Activated CD8-positive, alpha-beta memory T cell treated with anti-CD3 and anti-CD28 coated beads, Interleukin-2, amount 50 U/mL, for 24 hours (primary cell): ENCODE results near the gene SIVA1.
"Not testable (repeated sequence)": the region's sequence is repeated elsewhere in the genome, so short reads cannot be mapped to it uniquely, and the experiment has no call there.

Source experiments
- DNase-seq: peaks from one replicate; pipeline ENCODE4 v3.0.0-alpha.2; 2020; ENCODE audit errors: extremely low read depth

The SIVA1 gene

DNA sequence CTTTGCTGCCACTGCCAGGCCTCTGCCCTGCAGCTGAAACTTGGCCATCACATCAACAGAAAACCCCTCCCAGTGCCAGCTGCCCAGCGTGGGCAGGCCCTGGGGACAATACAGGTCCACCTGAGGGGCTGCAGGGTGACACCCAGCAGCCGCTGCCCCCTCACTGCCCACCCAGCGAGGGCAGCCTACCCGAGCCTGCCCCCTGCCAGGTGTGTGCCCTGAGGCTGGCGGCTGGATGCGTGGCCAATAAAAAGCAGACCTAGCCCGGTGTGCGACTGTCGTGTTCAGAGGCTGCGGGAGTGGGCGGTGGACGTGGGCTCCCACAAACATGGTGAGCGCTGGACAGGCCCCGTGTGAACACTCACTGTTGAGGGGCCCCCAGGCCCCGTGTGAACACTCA lies 33.6 kb upstream of the SIVA1 start:
- no peak for DNase-seq

- no peak for DNase-seq
Measured at GRCh38 chr14:104721505-104722431, 31.2 kb upstream of the SIVA1 start.

DNA sequence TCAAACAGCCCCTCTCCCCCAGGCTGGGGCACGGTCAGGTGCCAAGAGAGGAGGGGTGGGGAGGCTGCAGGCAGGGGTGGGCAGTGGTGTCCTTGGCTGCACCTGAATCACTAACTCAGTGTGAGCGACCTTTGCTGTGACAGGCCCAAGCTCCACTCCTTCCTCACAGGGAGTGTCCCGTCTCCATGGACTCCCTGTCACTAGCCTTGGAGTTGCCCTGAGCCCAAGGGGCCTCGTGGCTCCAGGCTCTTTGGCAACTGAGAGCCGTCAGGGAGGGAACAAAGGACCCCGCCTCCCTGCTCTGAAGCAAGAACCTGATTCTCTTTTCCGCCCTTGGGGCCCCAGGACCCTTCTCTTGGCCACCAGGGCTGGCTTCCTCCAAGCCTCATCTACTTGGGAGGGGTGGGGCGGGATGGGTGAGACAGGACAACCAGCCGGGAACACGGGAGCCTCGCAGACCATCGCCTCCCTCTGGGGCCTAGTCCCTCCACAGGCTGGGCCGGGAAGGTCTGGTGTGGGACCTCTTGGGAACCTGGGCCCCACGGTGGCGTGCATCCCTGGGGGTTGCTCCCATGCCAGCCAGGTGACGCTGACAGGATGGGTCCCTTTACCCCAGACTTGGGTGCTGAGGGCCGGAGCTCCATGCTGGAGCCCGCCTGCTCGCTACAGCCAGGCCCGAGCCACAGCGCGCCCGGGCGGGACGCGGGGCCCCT lies 29.9 kb upstream of the SIVA1 start:
- DNase-seq = no peak

DNA sequence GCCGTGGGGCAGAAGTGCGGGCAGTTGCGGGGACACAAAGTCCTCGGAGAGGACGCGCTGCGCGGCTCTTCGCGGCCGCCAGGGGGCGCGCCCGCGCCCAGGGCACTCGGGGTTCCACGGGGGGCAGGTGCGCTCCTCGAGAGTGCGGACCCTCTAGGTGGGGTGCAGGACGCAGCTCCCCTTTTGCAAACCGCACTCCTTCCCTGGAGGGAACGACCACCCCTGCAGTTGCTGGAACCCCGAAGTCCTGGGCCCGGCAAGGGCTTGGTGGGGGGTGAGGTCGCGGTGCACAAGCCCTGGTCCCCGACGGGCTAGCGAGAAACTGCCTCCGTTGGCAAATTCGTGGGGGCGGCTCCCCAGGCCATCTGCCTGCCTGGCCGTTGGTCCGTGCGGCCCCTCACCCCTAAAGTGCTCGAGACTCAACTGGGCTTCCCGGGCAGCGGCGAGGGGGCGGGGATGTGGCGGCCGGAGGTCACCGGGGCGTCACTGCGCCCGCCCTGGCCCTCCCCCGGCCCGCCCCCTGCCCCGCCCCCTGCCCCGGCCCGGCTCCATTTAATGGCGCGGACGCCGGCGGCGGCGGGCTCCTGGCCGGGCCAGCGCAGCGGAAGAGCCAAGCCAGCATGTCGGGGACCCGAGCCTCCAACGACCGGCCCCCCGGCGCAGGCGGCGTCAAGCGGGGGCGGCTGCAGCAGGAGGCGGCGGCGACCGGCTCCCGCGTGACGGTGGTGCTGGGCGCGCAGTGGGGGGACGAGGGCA lies 29.1 kb upstream of the SIVA1 start, which contains the start of gene ADSS1:
Gene ADSS1, plus strand, starts transcription at position 579 of the 756 bp plus-strand sequence. Its CDS starts 42 bp downstream, at position 621.
- DNase-seq = no peak

DNA sequence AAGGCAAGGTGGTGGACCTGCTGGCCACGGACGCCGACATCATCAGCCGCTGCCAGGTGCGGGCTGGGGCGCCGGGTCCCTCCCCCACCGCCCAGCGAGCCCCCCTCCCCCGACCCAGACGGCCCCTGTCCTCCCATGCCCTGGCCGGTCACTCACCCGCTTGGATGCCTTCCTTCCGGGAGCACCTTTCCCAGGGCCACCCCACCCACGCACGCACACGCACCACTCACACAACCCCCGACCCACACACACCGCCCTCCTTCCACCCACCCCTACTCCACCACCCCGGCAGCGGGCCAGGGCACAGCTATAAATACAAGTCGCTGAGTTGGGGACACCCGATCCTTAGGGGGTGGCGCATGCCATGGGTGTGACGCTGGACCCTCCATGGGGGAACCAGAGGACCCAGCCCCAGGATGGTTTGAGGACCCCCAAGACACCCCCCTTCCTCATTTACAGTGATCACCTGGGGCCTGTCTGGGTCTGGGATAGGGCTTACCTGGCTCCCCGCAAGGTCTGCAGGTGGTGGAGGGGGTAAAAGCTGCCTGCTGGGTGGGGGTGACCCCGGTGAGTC lies 28.5 kb upstream of the SIVA1 start:
- DNase-seq = no peak

- no peak for DNase-seq
Measured at GRCh38 chr14:104724981-104725771, 27.8 kb upstream of the SIVA1 start.

DNA sequence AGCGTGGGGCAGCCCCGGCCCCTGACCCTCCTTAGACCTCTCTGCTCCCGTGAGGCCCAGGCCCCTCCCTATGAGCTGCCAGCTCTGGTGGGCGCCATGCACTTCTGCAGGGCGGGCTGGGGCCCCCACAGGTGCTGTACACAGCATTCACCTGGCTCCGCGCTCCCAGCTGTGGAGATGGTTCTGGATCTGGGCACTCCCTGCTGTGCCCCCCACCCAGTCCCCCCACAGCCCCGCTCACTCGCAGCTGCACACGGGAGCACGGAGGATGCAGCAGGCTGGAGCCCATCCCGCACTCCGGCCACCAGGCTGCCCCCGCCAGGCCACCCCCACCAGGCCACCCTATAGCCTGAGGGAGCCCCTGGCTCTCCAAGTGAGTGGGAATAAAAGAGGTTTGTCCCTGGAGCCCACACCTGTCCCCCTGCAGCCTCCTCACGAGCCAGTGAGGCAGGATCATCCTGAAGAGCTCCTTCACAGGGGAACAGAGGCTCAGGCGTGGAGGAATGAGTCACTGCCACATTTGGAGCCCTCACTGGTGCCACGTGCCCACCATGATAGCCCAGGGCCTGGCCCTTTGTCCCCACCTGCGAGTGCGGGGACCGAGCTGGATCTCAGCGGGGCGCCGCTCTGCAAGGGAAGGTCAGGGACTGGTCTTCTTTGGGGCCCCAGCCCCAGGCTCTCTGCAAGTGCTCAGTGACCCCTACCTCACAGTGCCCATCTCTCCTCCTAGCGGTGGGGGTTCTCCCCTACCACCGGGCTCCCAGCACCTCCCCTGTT lies 27.0 kb upstream of the SIVA1 start:
- DNase-seq = no peak

GRCh38 chr14:104726600-104727451 lies 26.1 kb upstream of the SIVA1 start:
- DNase-seq = no peak

DNA sequence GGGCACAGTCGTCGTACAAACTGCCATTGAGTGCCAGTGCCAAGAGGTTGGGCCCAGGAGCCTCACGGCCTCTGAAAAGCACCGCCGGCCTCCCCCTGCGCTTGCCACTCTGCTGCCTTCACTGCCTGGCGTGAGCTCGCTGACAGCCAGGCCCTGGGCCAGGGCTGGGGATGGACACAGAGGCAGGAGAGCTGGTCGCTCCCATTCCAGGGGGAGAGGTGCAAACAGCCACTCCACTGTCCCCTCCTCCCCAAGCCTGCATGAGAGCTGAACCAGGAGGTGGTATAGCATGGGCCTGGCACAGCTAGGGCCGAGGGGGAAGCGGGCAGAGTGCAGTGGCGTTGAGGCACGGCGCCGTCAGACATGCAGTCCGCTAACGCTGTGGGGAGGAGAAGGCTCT lies 24.3 kb upstream of the SIVA1 start:
- DNase-seq = no peak

DNA sequence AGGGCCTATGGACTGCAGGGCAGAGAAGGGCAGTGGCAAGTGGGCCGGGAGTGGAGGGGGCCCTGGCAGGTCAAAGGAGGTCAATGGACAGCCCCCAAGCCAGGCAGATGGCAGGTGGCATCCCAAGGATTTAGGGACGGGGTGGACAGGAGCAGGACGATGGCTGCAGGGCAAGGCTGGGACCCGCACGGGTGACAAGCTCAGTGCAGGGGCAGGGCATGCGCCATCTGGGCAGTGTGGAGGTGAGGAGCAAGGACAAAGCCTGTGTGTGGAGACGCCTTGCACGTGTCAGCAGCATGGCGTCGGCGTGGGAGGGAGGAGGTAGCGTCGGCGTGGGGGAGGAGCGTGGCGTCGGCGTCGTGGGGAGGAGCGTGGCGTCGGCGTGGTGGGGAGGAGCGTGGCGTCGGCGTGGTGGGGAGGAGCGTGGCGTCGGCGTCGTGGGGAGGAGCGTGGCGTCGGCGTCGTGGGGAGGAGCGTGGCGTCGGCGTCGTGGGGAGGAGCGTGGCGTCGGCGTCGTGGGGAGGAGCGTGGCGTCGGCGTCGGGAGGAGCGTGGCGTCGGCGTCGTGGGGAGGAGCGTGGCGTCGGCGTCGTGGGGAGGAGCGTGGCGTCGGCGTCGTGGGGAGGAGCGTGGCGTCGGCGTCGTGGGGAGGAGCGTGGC lies 23.6 kb upstream of the SIVA1 start:
- DNase-seq = not testable (repeated sequence)

GRCh38 chr14:104729835-104730181 lies 23.1 kb upstream of the SIVA1 start:
- no peak for DNase-seq

- no peak for DNase-seq
Measured at GRCh38 chr14:104730487-104730886, 22.5 kb upstream of the SIVA1 start.

GRCh38 chr14:104731320-104732294 lies 21.3 kb upstream of the SIVA1 start:
- DNase-seq = no peak

DNA sequence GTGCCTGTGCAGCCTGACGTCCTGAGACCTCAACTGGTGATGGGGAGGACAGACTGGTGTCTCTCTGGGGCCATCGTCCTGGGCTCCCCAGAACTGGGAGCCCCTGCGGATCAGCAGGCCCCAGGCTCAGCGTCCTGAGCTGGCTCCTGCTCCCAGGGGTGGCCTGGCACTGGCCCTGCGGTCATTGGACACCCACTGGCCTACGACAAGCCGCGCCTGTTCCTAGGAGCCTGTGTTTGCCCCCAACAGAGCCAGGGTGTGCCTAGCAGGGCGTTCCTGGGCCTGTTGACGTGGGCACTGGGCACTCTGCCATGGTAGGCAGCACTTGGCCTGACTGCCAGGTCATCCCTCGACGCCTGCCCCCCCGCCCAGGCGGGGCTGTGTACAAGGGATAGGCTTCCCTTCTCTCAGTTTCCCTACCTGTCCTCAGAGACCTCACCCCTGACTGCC lies 20.6 kb upstream of the SIVA1 start:
- DNase-seq = no peak

GRCh38 chr14:104732931-104733681 lies 19.8 kb upstream of the SIVA1 start:
- DNase-seq = no peak

- DNase-seq = no peak
Measured at GRCh38 chr14:104734051-104734587, 18.8 kb upstream of the SIVA1 start.

DNA sequence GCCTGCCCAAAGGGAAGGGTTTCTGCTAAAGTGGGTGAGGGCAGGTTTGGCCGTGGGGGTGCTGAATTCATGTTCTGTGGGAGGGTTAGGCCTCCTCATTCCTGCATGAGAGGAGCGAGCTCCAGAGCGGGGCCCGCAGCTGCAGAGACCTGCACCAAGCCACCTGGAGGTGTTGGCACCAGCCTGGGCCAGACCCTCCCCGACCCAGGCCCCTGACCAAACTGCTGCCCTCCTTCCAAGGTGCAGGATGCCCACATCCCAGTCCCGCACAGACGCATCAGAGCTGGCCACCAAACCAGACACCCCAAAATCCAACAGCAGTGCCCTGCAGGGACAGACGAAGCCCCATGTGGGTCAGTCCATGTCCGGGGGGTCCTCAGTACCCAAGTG lies 18.4 kb upstream of the SIVA1 start:
- DNase-seq = no peak
